SK-N-SH (cell line): ENCODE results near the gene MRPS27. TPM values are rescaled to one million over a fixed set of nuclear protein-coding genes. Genes with fewer than 3 reads are reported as not detected.

Experiments
- CTCF ChIP-seq: fragments of 200-600 bp; sonication (generic); IDR thresholded peaks from 2 replicates; pipeline ENCODE4 v1.6.1; 2017; ENCODE audit warnings: antibody characterized with exemption, mild to moderate bottlenecking, moderate library complexity
- EZH2phosphoT487 ChIP-seq: fragments of 200-600 bp; sonication (generic); IDR thresholded peaks from 2 replicates; pipeline ENCODE4 v1.6.1; 2017; ENCODE audit warnings: low read depth, mixed run types, mild to moderate bottlenecking, antibody characterized with exemption, moderate library complexity, borderline replicate concordance
- FOXJ3 ChIP-seq: sonication (generic); formaldehyde crosslinking; IDR thresholded peaks from 2 replicates; pipeline ENCODE4 v1.5.1; 2020; ENCODE audit warnings: mild to moderate bottlenecking, missing genetic modification reagents
- FOXM1 ChIP-seq: IDR thresholded peaks from 2 replicates; pipeline ENCODE4 v1.4.0; 2012; ENCODE audit warnings: low read depth, mild to moderate bottlenecking
- JUND ChIP-seq: IDR thresholded peaks from 2 replicates; pipeline ENCODE4 v1.4.0; 2012
- MEF2A ChIP-seq: IDR thresholded peaks from 2 replicates; pipeline ENCODE4 v1.4.0; 2012; ENCODE audit warnings: low read depth, borderline replicate concordance
- RAD21 ChIP-seq: IDR thresholded peaks from 2 replicates; pipeline ENCODE4 v1.6.1; 2012; ENCODE audit warnings: mild to moderate bottlenecking, low read length
- RFX5 ChIP-seq: IDR thresholded peaks from 2 replicates; pipeline ENCODE4 v1.6.1; 2012; ENCODE audit warnings: mild to moderate bottlenecking, improper control_type of control experiment, low read length
- RXRA ChIP-seq: IDR thresholded peaks from 2 replicates; pipeline ENCODE4 v1.4.0; 2012; ENCODE audit warnings: low read depth, mild to moderate bottlenecking, borderline replicate concordance
- TAF1 ChIP-seq: IDR thresholded peaks from 2 replicates; pipeline ENCODE4 v1.6.1; 2012; ENCODE audit warnings: low read depth, mild to moderate bottlenecking, low read length, moderate library complexity, borderline replicate concordance
- TCF12 ChIP-seq: IDR thresholded peaks from 2 replicates; pipeline ENCODE4 v1.4.0; 2012
- YY1 ChIP-seq: IDR thresholded peaks from 2 replicates; pipeline ENCODE4 v1.4.0; 2012; ENCODE audit warnings: low read depth, mild to moderate bottlenecking
- ZBTB33 ChIP-seq: IDR thresholded peaks from 2 replicates; pipeline ENCODE4 v1.4.0; 2012; ENCODE audit warnings: low read depth, borderline replicate concordance
- polyA plus RNA-seq, 3 experiments: library from polyadenylated mRNA; depleted of rRNA; stranded (reverse); fragments of >200 nt; gene quantifications; 2 replicates each; pipeline ENCODE4 v1.2.3, GENCODE V29; 2012
- TF ChIP-seq, protein P1 (sequence below): fragments of 150-350 bp; IDR thresholded peaks from 2 replicates; pipeline ENCODE4 v1.6.1; 2017; ENCODE audit warnings: antibody characterized with exemption, low read length, low read depth, borderline replicate concordance
- TF ChIP-seq, protein P2 (sequence below): IDR thresholded peaks from 2 replicates; pipeline ENCODE4; 2012
- TF ChIP-seq, protein P3 (sequence below): IDR thresholded peaks from 2 replicates; pipeline ENCODE4 v1.4.0; 2012; ENCODE audit warnings: low read depth
- TF ChIP-seq, protein P4 (sequence below): IDR thresholded peaks from 2 replicates; pipeline ENCODE4 v1.6.1; 2012; ENCODE audit warnings: mild to moderate bottlenecking, low read depth, low read length, moderate library complexity

Gene MRPS27
- polyA plus RNA-seq, 1 of the 3 experiments (the other 2 are of a cell fraction) = 37.5 TPM

DNA sequence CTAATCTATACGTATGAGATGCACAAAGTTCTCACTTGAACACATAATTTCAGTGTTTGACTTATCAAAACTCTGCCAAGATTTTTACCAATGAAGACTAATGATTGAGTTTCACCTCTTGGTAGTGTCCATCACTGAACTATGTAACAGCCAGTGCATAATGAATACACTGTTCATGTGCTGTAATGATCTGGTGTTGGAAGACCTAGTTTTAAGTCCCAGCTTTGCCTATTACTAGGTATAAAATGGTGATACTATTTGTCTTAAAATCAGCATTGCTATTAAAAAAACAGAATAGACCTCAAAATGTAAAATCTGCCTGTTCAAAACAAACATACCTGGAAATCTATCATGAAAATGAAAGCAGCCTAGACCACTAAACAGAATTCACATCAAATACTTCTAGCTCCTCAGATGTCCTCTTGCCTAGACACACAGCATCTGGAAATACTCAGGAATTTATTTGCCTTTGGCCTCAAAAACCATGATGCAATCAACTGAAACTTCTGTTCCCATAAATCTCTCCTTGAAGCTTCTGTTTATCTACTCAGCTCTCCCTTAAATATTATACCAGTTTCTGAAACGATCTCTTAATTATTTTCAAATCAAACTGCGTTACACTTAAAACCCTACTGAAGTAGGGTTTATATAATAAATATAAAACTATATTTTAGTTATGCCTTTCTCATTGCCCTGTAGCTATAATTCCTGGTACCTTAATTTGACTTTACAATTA, 38.1 kb downstream of the MRPS27 start (continued):
- TF ChIP-seq EZH2phosphoT487 = no peak
- TF ChIP-seq, protein P1, sequence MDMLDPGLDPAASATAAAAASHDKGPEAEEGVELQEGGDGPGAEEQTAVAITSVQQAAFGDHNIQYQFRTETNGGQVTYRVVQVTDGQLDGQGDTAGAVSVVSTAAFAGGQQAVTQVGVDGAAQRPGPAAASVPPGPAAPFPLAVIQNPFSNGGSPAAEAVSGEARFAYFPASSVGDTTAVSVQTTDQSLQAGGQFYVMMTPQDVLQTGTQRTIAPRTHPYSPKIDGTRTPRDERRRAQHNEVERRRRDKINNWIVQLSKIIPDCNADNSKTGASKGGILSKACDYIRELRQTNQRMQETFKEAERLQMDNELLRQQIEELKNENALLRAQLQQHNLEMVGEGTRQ = no peak
- no peak for TF ChIP-seq ZBTB33
- no peak for TF ChIP-seq RFX5
- no peak for TF ChIP-seq YY1
- TF ChIP-seq JUND = peak; percentile 66
- no peak for TF ChIP-seq TAF1
- no peak for TF ChIP-seq MEF2A
- TF ChIP-seq, protein P2, sequence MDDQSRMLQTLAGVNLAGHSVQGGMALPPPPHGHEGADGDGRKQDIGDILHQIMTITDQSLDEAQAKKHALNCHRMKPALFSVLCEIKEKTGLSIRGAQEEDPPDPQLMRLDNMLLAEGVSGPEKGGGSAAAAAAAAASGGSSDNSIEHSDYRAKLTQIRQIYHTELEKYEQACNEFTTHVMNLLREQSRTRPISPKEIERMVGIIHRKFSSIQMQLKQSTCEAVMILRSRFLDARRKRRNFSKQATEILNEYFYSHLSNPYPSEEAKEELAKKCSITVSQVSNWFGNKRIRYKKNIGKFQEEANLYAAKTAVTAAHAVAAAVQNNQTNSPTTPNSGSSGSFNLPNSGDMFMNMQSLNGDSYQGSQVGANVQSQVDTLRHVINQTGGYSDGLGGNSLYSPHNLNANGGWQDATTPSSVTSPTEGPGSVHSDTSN = peak; percentile 93
- TF ChIP-seq, protein P3, sequence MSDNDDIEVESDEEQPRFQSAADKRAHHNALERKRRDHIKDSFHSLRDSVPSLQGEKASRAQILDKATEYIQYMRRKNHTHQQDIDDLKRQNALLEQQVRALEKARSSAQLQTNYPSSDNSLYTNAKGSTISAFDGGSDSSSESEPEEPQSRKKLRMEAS = peak; percentile 32; the same call in 1 of the 2 replicates
- peak; percentile 97 for TF ChIP-seq TCF12
- TF ChIP-seq RXRA = no peak; the same call in 1 of the 2 replicates
- no peak for TF ChIP-seq CTCF
- peak; percentile 37; the same call in 1 of the 2 replicates for TF ChIP-seq FOXM1
- no peak for TF ChIP-seq FOXJ3 (CRISPR knock-in tag)
- TF ChIP-seq, protein P4, sequence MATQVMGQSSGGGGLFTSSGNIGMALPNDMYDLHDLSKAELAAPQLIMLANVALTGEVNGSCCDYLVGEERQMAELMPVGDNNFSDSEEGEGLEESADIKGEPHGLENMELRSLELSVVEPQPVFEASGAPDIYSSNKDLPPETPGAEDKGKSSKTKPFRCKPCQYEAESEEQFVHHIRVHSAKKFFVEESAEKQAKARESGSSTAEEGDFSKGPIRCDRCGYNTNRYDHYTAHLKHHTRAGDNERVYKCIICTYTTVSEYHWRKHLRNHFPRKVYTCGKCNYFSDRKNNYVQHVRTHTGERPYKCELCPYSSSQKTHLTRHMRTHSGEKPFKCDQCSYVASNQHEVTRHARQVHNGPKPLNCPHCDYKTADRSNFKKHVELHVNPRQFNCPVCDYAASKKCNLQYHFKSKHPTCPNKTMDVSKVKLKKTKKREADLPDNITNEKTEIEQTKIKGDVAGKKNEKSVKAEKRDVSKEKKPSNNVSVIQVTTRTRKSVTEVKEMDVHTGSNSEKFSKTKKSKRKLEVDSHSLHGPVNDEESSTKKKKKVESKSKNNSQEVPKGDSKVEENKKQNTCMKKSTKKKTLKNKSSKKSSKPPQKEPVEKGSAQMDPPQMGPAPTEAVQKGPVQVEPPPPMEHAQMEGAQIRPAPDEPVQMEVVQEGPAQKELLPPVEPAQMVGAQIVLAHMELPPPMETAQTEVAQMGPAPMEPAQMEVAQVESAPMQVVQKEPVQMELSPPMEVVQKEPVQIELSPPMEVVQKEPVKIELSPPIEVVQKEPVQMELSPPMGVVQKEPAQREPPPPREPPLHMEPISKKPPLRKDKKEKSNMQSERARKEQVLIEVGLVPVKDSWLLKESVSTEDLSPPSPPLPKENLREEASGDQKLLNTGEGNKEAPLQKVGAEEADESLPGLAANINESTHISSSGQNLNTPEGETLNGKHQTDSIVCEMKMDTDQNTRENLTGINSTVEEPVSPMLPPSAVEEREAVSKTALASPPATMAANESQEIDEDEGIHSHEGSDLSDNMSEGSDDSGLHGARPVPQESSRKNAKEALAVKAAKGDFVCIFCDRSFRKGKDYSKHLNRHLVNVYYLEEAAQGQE = no peak
- TF ChIP-seq RAD21 = no peak
